Osteocyte (in vitro differentiated cells): ENCODE results near the gene TDRD9. TPM values are rescaled to one million over a fixed set of nuclear protein-coding genes. Genes with fewer than 3 reads are reported as not detected.

ENCODE experiments used
- DNase-seq: peaks from one replicate; pipeline ENCODE4 v3.0.0; 2021; ENCODE audit warnings: mixed read lengths; ENCODE audit not compliant: unreplicated experiment; ENCODE audit errors: extremely low spot score
- H3K27ac Mint-ChIP-seq: one replicate; pipeline ENCODE4 v1.8.0; 2021; ENCODE audit warnings: mild to moderate bottlenecking, mixed read lengths; ENCODE audit not compliant: unreplicated experiment
- H3K27me3 Mint-ChIP-seq: one replicate; pipeline ENCODE4 v1.8.0; 2021; ENCODE audit warnings: mixed read lengths; ENCODE audit not compliant: unreplicated experiment
- H3K36me3 Mint-ChIP-seq: one replicate; pipeline ENCODE4 v1.8.0; 2021; ENCODE audit warnings: mixed read lengths; ENCODE audit not compliant: unreplicated experiment
- H3K4me1 Mint-ChIP-seq: one replicate; pipeline ENCODE4 v1.8.0; 2021; ENCODE audit warnings: mixed read lengths; ENCODE audit not compliant: unreplicated experiment
- H3K4me3 Mint-ChIP-seq: one replicate; pipeline ENCODE4 v1.8.0; 2021; ENCODE audit warnings: mild to moderate bottlenecking, moderate library complexity, mixed read lengths; ENCODE audit not compliant: unreplicated experiment
- H3K9me3 Mint-ChIP-seq: one replicate; pipeline ENCODE4 v1.8.0; 2021; ENCODE audit warnings: mixed read lengths; ENCODE audit not compliant: unreplicated experiment
- total RNA-seq: library from RNA; stranded (reverse); gene quantifications from 2 replicates; pipeline ENCODE4 v1.2.1, GENCODE V29; 2021
- TF ChIP-seq, protein P1 (sequence below): fragments of 200-600 bp; sonication (generic); IDR thresholded peaks from 2 replicates; pipeline ENCODE4 v1.5.0; 2021; ENCODE audit warnings: antibody characterized with exemption, mild to moderate bottlenecking, moderate library complexity

TDRD9 gene
- total RNA-seq, 1 donor from 2014 or later: not detected

DNA sequence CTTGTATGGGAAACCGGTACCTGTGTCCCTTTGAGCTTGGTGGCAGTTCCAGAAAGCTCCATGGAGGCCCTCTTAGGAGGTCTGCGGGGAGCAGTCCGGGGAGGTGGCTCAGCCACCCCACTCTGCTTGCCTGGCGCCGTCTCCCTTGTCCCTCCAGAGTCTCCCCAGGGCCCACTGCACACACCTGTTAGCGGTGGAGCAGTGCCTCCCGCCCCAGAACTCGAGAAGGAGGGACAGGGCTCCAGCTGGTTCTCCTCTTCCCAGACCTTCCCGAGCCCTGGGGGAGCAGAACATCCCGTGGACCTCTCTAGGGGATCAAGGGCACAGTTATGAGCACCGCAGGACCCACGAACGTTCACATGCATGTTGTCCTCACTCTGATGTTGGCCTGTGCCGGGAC is 168.1 kb downstream of the TDRD9 start:
- TF ChIP-seq, protein P1, sequence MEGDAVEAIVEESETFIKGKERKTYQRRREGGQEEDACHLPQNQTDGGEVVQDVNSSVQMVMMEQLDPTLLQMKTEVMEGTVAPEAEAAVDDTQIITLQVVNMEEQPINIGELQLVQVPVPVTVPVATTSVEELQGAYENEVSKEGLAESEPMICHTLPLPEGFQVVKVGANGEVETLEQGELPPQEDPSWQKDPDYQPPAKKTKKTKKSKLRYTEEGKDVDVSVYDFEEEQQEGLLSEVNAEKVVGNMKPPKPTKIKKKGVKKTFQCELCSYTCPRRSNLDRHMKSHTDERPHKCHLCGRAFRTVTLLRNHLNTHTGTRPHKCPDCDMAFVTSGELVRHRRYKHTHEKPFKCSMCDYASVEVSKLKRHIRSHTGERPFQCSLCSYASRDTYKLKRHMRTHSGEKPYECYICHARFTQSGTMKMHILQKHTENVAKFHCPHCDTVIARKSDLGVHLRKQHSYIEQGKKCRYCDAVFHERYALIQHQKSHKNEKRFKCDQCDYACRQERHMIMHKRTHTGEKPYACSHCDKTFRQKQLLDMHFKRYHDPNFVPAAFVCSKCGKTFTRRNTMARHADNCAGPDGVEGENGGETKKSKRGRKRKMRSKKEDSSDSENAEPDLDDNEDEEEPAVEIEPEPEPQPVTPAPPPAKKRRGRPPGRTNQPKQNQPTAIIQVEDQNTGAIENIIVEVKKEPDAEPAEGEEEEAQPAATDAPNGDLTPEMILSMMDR: no peak
- no peaks in the 10 kb centered on the region for H3K36me3 Mint-ChIP-seq

DNA sequence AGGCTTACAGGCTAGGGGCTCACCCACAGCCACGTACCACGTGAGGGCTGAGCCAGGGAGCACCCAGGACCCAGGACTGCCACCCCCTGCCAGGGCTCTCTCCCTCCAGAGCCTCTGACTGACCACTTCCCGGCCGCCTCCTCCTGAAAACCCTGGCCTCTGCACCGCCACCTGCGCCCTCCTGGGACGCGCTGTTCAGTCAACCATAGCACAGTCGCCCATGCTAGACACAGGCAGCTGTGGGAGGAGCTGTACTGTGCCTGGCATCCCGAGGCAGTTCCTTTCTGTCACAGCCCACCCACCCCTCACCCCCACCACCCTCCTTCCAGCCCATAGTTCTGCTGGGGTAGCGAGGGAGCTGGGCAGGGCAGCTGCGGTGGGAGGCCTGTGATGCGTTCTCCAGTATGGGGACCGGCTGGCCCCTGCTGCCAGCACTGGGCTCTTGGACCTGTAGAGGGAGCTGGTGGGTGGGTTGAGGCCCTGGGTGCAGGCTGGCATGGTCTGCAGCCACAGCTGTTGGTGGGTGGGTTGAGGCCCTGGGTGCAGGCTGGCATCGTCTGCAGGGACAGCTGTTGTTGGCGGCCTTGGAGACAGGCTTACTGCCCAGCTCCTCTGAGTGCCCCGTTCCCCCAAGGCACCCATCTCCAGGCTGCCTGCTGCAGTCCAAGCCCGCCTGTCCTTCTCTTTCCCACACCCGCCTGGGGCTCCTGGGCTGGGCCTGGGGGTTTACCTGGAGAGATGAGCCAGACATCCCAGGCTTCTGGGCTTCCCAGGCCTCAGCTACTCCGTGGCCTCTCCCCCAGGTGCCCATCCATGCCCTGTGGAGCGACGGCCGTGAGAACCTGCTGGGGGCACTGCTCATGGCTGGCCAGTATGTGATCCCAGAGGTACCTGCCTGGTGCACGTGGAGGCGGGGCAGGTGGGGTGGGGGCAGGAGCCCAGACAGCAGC is 168.8 kb downstream of the TDRD9 start:
- TF ChIP-seq, protein P1: peak; percentile 32
- H3K27ac Mint-ChIP-seq: no peak overlapping the region
- no peaks in the 10 kb centered on the region for H3K9me3 Mint-ChIP-seq

More for the DNA sequence above, 168.1 kb downstream of the TDRD9 start:
- Mint-ChIP-seq H3K27me3 (no peaks in the 10 kb centered on the region), H3K4me1 (peaks cover 3% of the 10 kb centered on the region), H3K27ac (no peak overlapping the region), H3K4me3 (no peak overlapping the region), H3K9me3 (no peaks in the 10 kb centered on the region)
- DNase-seq: no peak

DNA sequence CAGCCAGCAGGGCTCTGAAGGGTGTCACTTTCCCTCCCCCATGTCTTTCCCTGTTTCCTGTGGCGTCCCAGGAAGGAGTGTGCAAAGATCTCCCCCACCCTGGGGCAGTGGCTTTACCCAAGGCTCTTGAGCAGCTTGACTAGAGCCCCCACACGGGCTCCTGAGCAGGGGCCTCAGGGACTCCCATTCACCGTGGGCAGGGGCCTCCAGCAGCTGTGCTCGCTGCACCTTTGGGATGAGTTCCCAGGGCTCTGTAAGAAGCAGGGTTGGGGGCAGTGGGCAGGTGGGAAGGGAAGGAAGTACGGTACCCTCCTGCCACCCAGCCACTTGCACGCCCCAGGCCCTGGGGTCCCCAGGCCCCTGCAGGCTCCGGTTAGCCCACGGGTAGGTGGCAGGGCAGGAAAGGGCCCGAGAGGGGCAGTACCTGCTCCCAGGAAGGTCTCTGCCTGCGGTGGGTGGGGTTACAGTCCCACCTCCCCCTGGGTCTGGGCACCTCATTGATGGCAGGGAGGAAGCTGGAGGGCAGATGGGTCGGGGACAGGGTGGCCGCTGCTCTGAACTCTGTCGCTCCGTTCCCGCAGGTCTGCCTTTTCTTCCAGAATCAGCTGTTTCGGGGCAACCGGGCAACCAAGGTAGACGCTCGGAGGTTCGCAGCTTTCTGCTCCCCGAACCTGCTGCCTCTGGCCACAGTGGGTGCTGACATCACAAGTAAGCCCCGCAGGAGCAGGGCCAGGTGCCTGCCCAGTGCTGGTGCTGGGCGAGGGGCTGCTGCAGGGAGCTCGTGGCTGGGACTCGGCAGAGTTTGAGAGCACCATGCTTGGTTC is 170.2 kb downstream of the TDRD9 start:
- no peak overlapping the region for H3K4me3 Mint-ChIP-seq

More for the DNA sequence above, 168.8 kb downstream of the TDRD9 start:
- Mint-ChIP-seq H3K36me3 (no peaks in the 10 kb centered on the region), H3K4me1 (peaks cover 3% of the 10 kb centered on the region), H3K4me3 (no peak overlapping the region), H3K27me3 (no peaks in the 10 kb centered on the region)
- DNase-seq: no peak

DNA sequence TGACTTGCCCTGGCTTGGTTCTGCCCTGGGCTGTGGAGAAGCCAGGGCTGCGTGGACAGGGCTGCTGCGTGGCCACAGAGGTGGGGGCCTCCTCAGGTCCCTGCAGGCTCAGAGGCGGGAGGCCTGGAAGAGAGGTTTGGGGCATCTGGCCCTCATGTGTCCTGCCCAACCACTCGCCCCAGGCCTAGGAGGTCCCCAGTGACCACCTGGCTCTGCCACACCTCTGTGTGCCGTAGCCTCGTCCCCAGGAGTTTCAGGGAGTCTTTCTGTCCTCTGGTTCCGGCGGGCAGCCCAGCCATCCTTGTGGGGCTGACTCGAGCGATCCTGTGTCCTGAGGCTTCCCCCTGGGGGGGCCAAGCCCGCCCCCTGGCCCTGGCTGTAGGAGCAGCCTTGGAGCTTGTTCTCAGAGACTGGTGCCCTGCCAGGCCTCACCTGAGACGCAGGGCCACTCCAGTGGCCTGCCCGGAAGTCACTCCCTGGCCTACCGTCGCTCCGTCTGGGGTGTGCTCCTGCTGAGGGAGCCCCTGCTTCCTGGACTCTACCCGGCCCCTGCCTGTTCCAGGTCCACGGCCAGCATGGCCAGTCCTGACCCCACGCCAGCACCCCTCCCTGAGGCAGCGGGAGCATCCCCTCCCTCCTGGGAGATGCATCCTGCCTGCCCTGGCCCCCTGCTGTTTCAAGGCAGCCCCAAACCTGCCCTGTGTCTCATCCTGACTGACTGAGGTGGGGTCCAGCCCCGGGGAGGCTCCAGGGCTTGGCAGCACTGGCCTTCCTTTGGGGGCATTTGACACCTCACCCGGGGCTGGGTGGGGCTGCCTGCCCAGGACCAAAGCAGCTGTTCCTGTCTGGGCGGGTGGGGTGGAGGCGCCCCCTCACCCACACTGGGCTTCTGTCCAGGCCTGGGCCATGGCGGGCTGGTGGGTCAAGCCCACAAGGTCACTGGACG is 171.1 kb downstream of the TDRD9 start:
- no peak for DNase-seq
- peaks cover 2% of the 10 kb centered on the region for H3K4me1 Mint-ChIP-seq
- H3K9me3 Mint-ChIP-seq: no peaks in the 10 kb centered on the region
- no peaks in the 10 kb centered on the region for H3K27me3 Mint-ChIP-seq
- H3K27ac Mint-ChIP-seq: no peak overlapping the region
- H3K36me3 Mint-ChIP-seq: no peaks in the 10 kb centered on the region
- H3K4me3 Mint-ChIP-seq: no peak overlapping the region
- TF ChIP-seq, protein P1: no peak

More for the DNA sequence above, 170.2 kb downstream of the TDRD9 start:
- no peaks in the 10 kb centered on the region for H3K9me3 Mint-ChIP-seq
- no peak overlapping the region for H3K27ac Mint-ChIP-seq
- H3K27me3 Mint-ChIP-seq: no peaks in the 10 kb centered on the region
- H3K36me3 Mint-ChIP-seq: no peaks in the 10 kb centered on the region
- H3K4me1 Mint-ChIP-seq: peaks cover 3% of the 10 kb centered on the region
- DNase-seq: no peak
- TF ChIP-seq, protein P1: no peak
